Measurements from ENCODE around the gene GATB. TPM values are rescaled to one million over a fixed set of nuclear protein-coding genes. Genes with fewer than 3 reads are reported as not detected.

The GATB gene
- total RNA-seq, 2 donors from 2014 or later = 28.1 to 131 TPM

DNA sequence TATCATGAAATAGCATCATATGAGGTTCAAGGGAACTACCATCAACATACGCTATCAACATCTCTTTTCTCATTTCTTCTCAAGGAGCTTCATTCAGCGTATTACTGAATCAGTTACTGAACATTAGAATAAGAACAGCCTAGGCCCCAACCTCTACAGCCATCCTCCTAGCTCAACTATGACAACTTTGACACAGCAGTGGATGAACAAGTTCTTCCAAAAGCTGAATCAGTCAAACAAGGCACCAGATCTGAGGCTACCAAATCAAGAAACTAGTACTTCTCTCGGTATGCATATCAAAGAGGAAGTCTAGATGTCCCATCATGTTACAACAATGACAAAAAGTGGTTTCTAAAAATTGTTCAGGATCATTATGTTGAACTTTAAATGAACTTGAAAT is 57.4 kb downstream of the GATB start:
- DNase-seq (ENCODE audit: low spot score) = no peak
- Histone ChIP-seq H3K4me1 (no peaks in the 10 kb centered on the region), H3K9me3 (no peaks in the 10 kb centered on the region), H3K27me3 (no peaks in the 10 kb centered on the region), H3K36me3 (peaks cover 15% of the 10 kb centered on the region), H3K4me3 (no peak overlapping the region), H3K27ac (no peak overlapping the region)
- TF ChIP-seq, protein P1, sequence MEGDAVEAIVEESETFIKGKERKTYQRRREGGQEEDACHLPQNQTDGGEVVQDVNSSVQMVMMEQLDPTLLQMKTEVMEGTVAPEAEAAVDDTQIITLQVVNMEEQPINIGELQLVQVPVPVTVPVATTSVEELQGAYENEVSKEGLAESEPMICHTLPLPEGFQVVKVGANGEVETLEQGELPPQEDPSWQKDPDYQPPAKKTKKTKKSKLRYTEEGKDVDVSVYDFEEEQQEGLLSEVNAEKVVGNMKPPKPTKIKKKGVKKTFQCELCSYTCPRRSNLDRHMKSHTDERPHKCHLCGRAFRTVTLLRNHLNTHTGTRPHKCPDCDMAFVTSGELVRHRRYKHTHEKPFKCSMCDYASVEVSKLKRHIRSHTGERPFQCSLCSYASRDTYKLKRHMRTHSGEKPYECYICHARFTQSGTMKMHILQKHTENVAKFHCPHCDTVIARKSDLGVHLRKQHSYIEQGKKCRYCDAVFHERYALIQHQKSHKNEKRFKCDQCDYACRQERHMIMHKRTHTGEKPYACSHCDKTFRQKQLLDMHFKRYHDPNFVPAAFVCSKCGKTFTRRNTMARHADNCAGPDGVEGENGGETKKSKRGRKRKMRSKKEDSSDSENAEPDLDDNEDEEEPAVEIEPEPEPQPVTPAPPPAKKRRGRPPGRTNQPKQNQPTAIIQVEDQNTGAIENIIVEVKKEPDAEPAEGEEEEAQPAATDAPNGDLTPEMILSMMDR (IDR thresholded peaks at IDR 0.05) = no peak

DNA sequence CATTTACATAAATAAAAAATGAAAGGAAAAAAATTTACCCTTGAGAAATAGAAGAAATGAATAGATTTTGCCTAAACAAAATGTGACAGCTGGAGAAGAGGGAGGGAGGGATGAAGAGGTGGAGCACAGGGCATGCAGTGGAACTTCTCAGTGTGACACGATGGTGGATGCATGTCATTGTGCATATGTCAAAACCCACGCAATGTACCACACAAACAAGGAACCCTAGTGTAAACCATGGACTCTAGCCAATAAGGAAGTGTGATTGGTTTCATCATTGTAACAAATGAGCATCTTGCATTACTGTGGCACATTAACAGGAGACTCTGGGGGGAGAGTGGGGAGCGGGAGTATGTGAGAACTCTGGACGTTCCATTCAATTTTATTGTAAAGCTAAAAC is 58.6 kb downstream of the GATB start:
- no peak overlapping the region for H3K27ac ChIP-seq
- peaks cover 15% of the 10 kb centered on the region for H3K36me3 ChIP-seq
- H3K27me3 ChIP-seq = no peaks in the 10 kb centered on the region
- H3K4me1 ChIP-seq = no peaks in the 10 kb centered on the region
- no peak overlapping the region for H3K4me3 ChIP-seq
- DNase-seq (ENCODE audit: low spot score) = no peak
- TF ChIP-seq, protein P1 (IDR thresholded peaks at IDR 0.05) = no peak
- H3K9me3 ChIP-seq = no peaks in the 10 kb centered on the region

DNA sequence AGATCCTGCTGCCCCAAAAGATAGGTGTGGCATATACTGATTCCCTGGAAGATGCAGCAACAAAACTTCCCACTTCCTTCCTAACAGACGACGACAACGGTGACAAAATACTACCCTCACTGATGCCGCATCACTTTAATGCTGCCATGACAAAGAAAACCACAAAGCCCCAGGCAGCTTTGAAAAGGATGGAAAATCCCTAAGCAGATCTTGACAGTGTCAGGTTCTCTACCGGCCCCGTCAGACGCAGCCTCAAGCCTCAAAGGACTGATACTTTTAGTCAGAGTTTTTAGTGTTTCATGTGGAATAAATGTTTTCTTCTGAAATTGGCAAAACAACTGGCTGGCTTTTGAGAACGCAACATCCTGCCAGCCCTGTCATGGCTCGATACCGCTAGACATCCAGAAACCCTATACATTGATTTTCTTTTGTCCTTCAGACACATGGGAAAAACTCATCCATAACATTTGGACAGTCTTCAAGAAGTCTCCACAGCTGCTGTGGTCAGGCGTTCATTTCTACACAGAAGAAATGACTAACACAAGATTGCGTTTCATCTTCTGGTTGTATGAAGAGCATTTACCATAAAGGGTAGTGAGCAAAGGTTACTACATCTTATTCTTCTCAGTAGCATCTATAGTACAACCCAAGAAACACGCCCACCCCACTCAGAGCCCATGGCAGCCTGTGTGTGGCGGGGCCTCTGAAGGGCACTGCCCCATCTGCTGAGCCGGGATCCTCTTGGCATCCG is 60.1 kb downstream of the GATB start:
- Histone ChIP-seq H3K36me3 (peaks cover 15% of the 10 kb centered on the region), H3K27me3 (no peaks in the 10 kb centered on the region), H3K9me3 (no peaks in the 10 kb centered on the region), H3K27ac (no peak overlapping the region), H3K4me3 (no peak overlapping the region), H3K4me1 (no peaks in the 10 kb centered on the region)
- TF ChIP-seq, protein P1 (IDR thresholded peaks at IDR 0.05) = no peak
- DNase-seq (ENCODE audit: low spot score) = no peak

DNA sequence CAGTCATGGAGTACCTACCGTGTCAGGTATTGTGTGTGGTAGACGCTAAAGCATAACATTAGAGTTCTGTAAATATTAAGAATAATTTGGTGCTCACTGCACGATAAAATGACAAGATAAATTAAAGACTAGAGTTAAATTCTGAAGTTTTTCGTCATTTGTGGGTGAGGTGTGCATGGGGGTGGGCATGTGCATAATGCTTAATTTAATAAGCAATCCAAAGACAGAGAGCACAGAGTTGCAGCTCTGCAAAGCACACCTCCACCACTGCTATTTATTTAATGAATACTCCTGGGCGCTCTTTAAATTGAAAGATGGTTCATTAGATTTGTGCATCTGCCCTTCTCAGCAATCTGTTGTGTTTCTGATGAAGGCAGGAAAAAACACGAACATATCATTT is 62.6 kb downstream of the GATB start:
- H3K27me3 ChIP-seq = no peaks in the 10 kb centered on the region
- no peak for DNase-seq (ENCODE audit: low spot score)
- no peak overlapping the region for H3K27ac ChIP-seq
- H3K36me3 ChIP-seq = peaks cover 15% of the 10 kb centered on the region
- TF ChIP-seq, protein P1 (IDR thresholded peaks at IDR 0.05) = no peak
- no peak overlapping the region for H3K4me3 ChIP-seq
- peaks cover 0 to 4% of the 10 kb centered on the region in 2 donors for H3K4me1 ChIP-seq
- H3K9me3 ChIP-seq = no peaks in the 10 kb centered on the region

DNA sequence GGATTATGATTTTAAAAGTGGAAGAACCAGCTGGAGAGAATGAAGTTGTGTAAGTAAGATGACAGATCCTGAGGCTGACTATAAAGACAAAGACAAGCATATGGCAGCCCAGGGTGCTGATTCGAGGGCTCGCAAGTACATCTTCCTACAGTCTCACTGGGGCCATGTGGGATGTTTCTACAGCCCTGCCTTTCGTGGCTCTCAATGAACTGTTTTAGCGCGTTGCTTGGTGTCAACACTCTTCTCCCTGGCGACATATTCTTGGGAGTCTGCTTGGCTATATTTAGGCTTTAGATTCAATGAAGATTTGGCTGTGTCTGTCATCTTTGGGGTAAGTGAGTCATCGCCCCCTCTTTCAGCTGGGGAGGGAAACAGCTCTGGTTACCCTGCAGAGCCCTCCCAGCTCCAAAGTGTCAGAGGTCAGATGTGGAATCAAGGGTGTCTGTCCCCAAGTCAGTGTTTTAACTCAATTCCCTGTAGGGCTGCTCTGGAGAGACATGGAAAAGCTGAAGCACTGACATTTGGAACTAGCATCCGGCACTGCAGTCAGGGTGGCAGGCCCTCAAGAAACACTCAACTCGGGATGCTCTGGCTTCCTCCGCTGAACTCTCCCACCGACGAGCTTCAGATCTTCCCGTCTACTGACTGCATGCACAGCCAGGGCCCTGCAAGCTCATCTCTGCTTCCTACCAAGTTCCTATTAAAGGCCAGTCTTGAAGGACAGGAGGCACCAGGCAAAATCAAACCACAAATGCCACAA is 65.7 kb downstream of the GATB start:
- H3K27ac ChIP-seq = peak overlapping the region; percentile 47 to 86

More for the DNA sequence above, 65.7 kb downstream of the GATB start:
- Histone ChIP-seq H3K27me3 (no peaks in the 10 kb centered on the region), H3K36me3 (no peaks in the 10 kb centered on the region), H3K4me3 (no peak overlapping the region), H3K4me1 (peaks cover under 1 to 29% of the 10 kb centered on the region in 2 donors), H3K9me3 (no peaks in the 10 kb centered on the region)
- no peak for DNase-seq (ENCODE audit: low spot score)
- TF ChIP-seq, protein P1 (IDR thresholded peaks at IDR 0.05) = no peak

Data from right atrium auricular region (tissue), 2 donors.